ENCODE results near the gene RPL10. TPM values are rescaled to one million over a fixed set of nuclear protein-coding genes. Genes with fewer than 3 reads are reported as not detected.

RPL10 gene
- total and polyA plus RNA-seq, 2 of the 13 experiments (the other 11 are each of a cell fraction or from before 2014, with no cell fraction given), result 2,381 to 4,713 TPM

DNA sequence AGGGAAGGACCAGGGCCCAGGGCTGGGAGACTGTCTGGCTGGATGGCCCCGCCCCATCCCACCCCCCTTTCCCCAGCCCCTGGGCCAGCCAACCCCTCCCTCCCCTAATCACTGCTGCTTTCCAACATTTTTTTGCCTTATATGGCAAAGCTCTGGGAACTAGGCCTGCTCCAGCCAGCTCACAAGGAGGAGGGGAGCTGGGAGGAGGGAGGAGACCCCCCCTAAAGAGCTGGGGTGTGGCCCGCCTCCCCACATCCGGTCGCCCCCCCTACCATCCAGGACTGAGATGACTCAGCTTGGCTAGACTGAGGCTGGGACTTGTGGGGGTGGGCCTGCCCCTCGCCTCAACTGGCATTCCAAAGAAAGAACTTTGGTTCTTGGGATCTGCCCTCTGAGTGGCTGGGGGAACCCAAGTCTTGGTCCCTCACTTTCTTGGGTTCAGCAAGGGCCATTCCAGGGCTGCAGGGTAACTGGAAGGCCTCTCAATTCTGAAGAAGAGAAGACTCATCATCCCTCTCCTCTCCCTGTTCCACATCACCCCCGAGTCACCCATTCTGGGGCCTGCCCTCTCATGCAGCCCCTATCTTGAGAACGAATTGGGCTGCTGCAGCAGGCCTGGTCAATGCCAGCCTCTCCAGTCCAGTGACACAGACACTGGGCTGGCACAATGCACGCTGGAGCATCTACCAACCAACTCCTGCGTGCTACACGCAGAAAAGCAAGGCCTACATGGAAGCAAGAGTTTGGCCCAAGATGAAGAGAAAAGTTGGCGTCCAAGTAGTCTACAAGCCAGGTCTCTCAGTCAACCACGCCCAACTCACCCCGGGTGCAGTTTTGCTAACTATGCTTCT lies 28.5 kb upstream of the RPL10 start:
- peak; percentile 32 for ATAC-seq
- Histone ChIP-seq H3K4me1 (ENCODE audit: insufficient read depth, low read length) (peaks cover 37% of the 10 kb centered on the region), H3K36me3 (replicated peaks in 1 of 2; ENCODE audit: control insufficient read depth in 1 of 2, insufficient read depth in 2 of 2, low read length in 2 of 2) (peaks cover 7 to 15% of the 10 kb centered on the region in 2 experiments; a peak in 4 of 5 replicates), H3K27me3 (ENCODE audit: control insufficient read depth in 1 of 2, insufficient read depth in 2 of 2, low read length in 2 of 2) (no peaks in the 10 kb centered on the region), H3K9ac (ENCODE audit: insufficient read depth, low read depth, low read length) (peak overlapping the region; percentile 87), H3K4me3 (replicated peaks in 1 of 3; ENCODE audit: insufficient read depth in 1 of 3, low read depth in 2 of 3, low read length in 3 of 3) (peak overlapping the region; percentile 65 to 92 (median 80); a peak in 5 of 6 replicates), H3K4me2 (ENCODE audit: low read depth, low read length) (peak overlapping the region; percentile 92), H3K27ac (ENCODE audit: extremely low read length, insufficient read depth, low read length) (peak overlapping the region; percentile 77), H2AFZ (ENCODE audit: low read length) (no peak overlapping the region), H3K79me2 (ENCODE audit: insufficient read depth, low read length) (peaks cover 22% of the 10 kb centered on the region), H4K20me1 (ENCODE audit: insufficient read depth, low read length) (peaks cover 7% of the 10 kb centered on the region; the same call in 1 of the 2 replicates), H3K9me3 (ENCODE audit: low read length) (no peaks in the 10 kb centered on the region)
- peak; percentile 87 for DNase-seq (ENCODE audit: low spot score)
- intact Hi-C loops (cut with micrococcal nuclease; ENCODE audit: unreplicated experiment) (no loop called here), in situ Hi-C loops (cut with HindIII; ENCODE audit: extremely low pct_ligation_motif_present, low pct_unique_long_range_greater_than_20kb) (no loop called here)
- WGBS (ENCODE audit: low lambda C conversion rate), result 0% methylated on average over 2 of the region's 13 CpGs
- ChIA-PET POLR2A (interaction anchor here (0.6 to 3.0 kb wide), 12 partner anchors 9 to 172 kb away, joined by 3 to 17 read pairs (median 4); partner anchors contain the start of genes EMD, RPL10 and SLC10A3), CTCF (ENCODE audit: low intra/inter-chr PET ratio, low total read pairs) (no interaction called here)
- BruUV-seq (replicated peaks), result TSS peak; percentile 79
- FAIRE-seq, result peak; percentile 37
- no peak for TF ChIP-seq U2AF2 (IDR thresholded peaks at IDR 0.05; ENCODE audit: low read depth, low read length)
- no peak for TF ChIP-seq ZNF629 (CRISPR knock-in tag; conservative IDR thresholded peaks at IDR 0.05)
- TF ChIP-seq, protein P1, sequence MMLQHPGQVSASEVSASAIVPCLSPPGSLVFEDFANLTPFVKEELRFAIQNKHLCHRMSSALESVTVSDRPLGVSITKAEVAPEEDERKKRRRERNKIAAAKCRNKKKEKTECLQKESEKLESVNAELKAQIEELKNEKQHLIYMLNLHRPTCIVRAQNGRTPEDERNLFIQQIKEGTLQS (CRISPR knock-in tag; IDR thresholded peaks at IDR 0.05), result peak; percentile 27; the same call in 1 of the 2 replicates
- TF ChIP-seq PAXIP1 (CRISPR knock-in tag; conservative IDR thresholded peaks at IDR 0.05), result no peak
- no peak for TF ChIP-seq ARNT2 (CRISPR knock-in tag; IDR thresholded peaks at IDR 0.05; ENCODE audit: low read depth)
- no peak for TF ChIP-seq ZNF780A (CRISPR knock-in tag; IDR thresholded peaks at IDR 0.05)
- TF ChIP-seq TRIM22 (IDR thresholded peaks at IDR 0.05), result no peak
- TF ChIP-seq ZFX (CRISPR knock-in tag; IDR thresholded peaks at IDR 0.05; ENCODE audit: low read depth), result peak; percentile 40; the same call in 1 of the 2 replicates
- TF ChIP-seq UBTF (CRISPR knock-in tag; IDR thresholded peaks at IDR 0.05), result no peak

Data from HepG2 (cell line).